ENCODE measurements around the gene PRSS53.

DNA sequence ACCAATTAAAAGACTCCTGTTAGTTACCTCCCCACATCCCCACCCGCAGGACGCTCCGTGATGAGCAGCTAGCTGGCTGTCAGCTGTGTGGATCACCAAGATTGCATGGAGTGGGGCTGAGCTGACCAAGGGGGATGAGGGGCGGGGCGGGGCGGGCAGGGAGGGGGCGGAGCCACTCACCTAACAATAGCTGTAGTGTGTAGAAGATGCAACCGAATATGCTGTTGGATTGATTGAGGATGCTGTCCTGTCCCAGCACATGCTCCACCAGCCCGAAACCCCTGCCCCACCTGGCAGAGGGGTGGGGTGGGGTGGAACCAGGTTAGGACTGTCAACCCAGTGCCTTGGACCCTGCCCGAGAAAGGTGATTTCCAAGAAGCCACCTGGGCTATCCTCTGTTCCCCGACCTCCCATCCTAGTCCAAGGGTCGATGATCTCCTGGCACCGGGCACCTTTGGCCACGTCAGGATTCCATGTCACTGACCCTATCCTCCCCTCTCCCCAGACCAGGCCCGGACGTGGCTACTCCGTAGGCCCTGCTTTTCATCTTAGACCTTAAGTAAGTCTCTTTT lies 4.5 kb upstream of the PRSS53 start:
- TF ChIP-seq CTCF (IDR thresholded peaks at IDR 0.05; ENCODE audit: borderline replicate concordance, extremely low read depth, low read length, poor library complexity, severe bottlenecking) (no peak), EZH2 (IDR thresholded peaks at IDR 0.05; ENCODE audit: borderline replicate concordance, low read depth, low read length, severe bottlenecking) (no peak)
